HepG2 (cell line): Measurements from ENCODE around the gene BRK1. TPM values are rescaled to one million over a fixed set of nuclear protein-coding genes. Genes with fewer than 3 reads are reported as not detected.
A peak's percentile ranks its signal among the peaks of the same experiment; 100 is the strongest.

Experiments used
- EED ChIP-seq: sonication (generic); formaldehyde crosslinking; IDR thresholded peaks from 2 replicates; pipeline ENCODE4 v1.5.0; 2020; ENCODE audit warnings: mild to moderate bottlenecking, missing genetic modification reagents
- ESRRA ChIP-seq: sonication (generic); formaldehyde crosslinking; IDR thresholded peaks from 2 replicates; pipeline ENCODE4 v1.5.1; 2020; ENCODE audit warnings: mild to moderate bottlenecking, low read depth, missing genetic modification reagents
- GPN1 ChIP-seq: sonication (generic); formaldehyde crosslinking; IDR thresholded peaks from 2 replicates; pipeline ENCODE4 v1.5.1; 2020; ENCODE audit warnings: missing genetic modification reagents, borderline replicate concordance
- JARID2 ChIP-seq: sonication (generic); formaldehyde crosslinking; IDR thresholded peaks from 2 replicates; pipeline ENCODE4 v1.8.1; 2023; ENCODE audit warnings: missing genetic modification reagents, inconsistent platforms; ENCODE audit not compliant: insufficient replicate concordance
- MAFF ChIP-seq: IDR thresholded peaks from 2 replicates; pipeline ENCODE4 v1.6.1; 2011; ENCODE audit warnings: low read depth, low read length, improper control_type of control experiment
- NBN ChIP-seq: fragments of 450-650 bp; conservative IDR thresholded peaks from 2 replicates; pipeline ENCODE4 v1.6.1; 2017
- SAP130 ChIP-seq: IDR thresholded peaks from 2 replicates; pipeline ENCODE4 v1.6.1; 2016; ENCODE audit warnings: low read depth
- SIN3B ChIP-seq: fragments of 150-350 bp; IDR thresholded peaks from 2 replicates; pipeline ENCODE4 v1.6.1; 2014; ENCODE audit warnings: low read length
- SNRNP70 ChIP-seq: fragments of 200-400 bp; formaldehyde crosslinking; IDR thresholded peaks from 2 replicates; pipeline ENCODE4 v1.6.1; 2017; ENCODE audit warnings: mild to moderate bottlenecking, low read depth, low read length, moderate library complexity
- TARDBP ChIP-seq: sonication (generic); formaldehyde crosslinking; IDR thresholded peaks from 2 replicates; pipeline ENCODE4 v1.8.0; 2022; ENCODE audit warnings: mild to moderate bottlenecking, missing genetic modification reagents
- TFDP1 ChIP-seq: IDR thresholded peaks from 2 replicates; pipeline ENCODE4 v1.6.1; 2016; ENCODE audit warnings: missing compliant biosample characterization, missing genetic modification reagents, borderline replicate concordance
- ZMYM3 ChIP-seq: sonication (generic); formaldehyde crosslinking; IDR thresholded peaks from 2 replicates; pipeline ENCODE4 v1.5.1; 2020; ENCODE audit warnings: mild to moderate bottlenecking, missing genetic modification reagents
- ZNF292 ChIP-seq: sonication (generic); formaldehyde crosslinking; IDR thresholded peaks from 2 replicates; pipeline ENCODE4 v1.8.1; 2022; ENCODE audit warnings: mild to moderate bottlenecking, low read depth, missing genetic modification reagents, borderline replicate concordance
- ZNF678 ChIP-seq: sonication (generic); formaldehyde crosslinking; IDR thresholded peaks from 2 replicates; pipeline ENCODE4 v1.4.0; 2020; ENCODE audit warnings: mild to moderate bottlenecking, missing genetic modification reagents
- ZXDC ChIP-seq: sonication (generic); formaldehyde crosslinking; IDR thresholded peaks from 2 replicates; pipeline ENCODE4 v1.5.0; 2020; ENCODE audit warnings: mild to moderate bottlenecking, missing genetic modification reagents
- polyA plus RNA-seq, 8 experiments: library from polyadenylated mRNA; depleted of rRNA in 3 of 8; stranded (reverse) in 7 of 8; unstranded in 1 of 8; fragments of >200 nt; fragmentation: Illumina TruSeq in 4 of 8; extraction: Trizol in 4 of 8; gene quantifications; 2 replicates each; pipeline versions ENCODE4 v1.2.1 to v1.2.3, GENCODE V29; 2011 to 2016; ENCODE audit warnings: low read depth in 4 of 8, missing spikeins in 1 of 8, mixed read lengths in 1 of 8; ENCODE audit not compliant: insufficient read depth in 1 of 8
- total RNA-seq, 5 experiments: library from RNA; depleted of rRNA; stranded (reverse); fragments of >200 nt; fragmentation: Illumina TruSeq; extraction: Trizol; gene quantifications; 2 replicates each; pipeline ENCODE4 v1.2.3, GENCODE V29; 2016; ENCODE audit warnings: low read depth in 1 of 5
- TF ChIP-seq, protein P1 (sequence below): sonication (generic); formaldehyde crosslinking; IDR thresholded peaks from 2 replicates; pipeline ENCODE4 v1.8.1; 2022; ENCODE audit warnings: mild to moderate bottlenecking, missing genetic modification reagents
- TF ChIP-seq, protein P2 (sequence below): sonication (generic); formaldehyde crosslinking; IDR thresholded peaks from 2 replicates; pipeline ENCODE4 v1.4.0; 2020; ENCODE audit warnings: mild to moderate bottlenecking, missing genetic modification reagents
- TF ChIP-seq, protein P3 (sequence below): IDR thresholded peaks from 2 replicates; pipeline ENCODE4 v1.6.1; 2016; ENCODE audit warnings: missing biosample characterization, missing genetic modification reagents, low read depth

The BRK1 gene
- total and polyA plus RNA-seq, 2 of the 13 experiments (the other 11 are each of a cell fraction or from before 2014, with no cell fraction given), result 118 to 155 TPM

DNA sequence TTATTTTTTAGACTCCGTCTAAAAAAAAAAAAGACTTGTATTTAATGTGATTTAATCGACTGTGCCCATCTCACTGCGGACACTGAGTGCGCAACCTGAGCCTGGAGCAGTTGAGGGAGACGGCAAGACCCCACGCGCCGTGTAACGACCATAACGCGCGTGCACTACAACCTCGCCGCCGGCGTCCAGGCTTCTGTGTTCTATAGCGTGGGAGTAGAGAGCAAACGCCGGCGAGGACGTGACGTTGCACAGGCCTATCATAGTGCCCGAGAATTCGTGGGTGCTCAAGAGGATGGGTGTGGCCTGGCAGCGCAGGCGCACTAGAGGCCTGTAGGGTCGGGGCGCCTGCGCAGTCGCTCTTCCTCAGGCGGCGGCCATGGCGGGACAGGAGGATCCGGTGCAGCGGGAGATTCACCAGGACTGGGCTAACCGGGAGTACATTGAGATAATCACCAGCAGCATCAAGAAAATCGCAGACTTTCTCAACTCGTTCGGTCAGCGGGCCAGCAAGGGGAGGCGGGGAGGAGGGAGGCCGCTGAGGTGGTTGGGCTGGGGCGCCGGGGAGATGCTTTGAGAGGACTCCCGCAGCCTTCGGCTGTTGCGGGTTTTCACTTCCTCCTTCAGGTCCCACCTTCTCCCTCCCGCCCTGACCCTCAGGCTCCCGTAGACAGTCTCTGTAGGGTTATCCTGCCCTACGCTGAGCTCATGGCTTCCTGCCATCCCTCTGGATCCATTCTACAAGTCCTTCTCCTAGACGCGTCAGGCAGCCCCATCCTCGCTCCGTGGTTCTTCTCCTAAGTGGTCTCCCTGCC lies at the start of gene BRK1 (continued):
- TF ChIP-seq TFDP1 (CRISPR knock-in tag), result 0 out of 2 replicates have a peak, but pooled peaks have one; percentile 39
- TF ChIP-seq EED (CRISPR knock-in tag), result 0 out of 2 replicates have a peak, but pooled peaks have one; percentile 50
- no peak for TF ChIP-seq ZMYM3 (CRISPR knock-in tag)
- TF ChIP-seq GPN1, result no peak
- no peak for TF ChIP-seq MAFF
- TF ChIP-seq NBN, result no peak
- TF ChIP-seq ZNF678, result no peak
- peak; percentile 11; the same call in 1 of the 2 replicates for TF ChIP-seq TARDBP (CRISPR knock-in tag)
- TF ChIP-seq ZNF292 (CRISPR knock-in tag), result no peak
- no peak for TF ChIP-seq SIN3B
- TF ChIP-seq, protein P1, sequence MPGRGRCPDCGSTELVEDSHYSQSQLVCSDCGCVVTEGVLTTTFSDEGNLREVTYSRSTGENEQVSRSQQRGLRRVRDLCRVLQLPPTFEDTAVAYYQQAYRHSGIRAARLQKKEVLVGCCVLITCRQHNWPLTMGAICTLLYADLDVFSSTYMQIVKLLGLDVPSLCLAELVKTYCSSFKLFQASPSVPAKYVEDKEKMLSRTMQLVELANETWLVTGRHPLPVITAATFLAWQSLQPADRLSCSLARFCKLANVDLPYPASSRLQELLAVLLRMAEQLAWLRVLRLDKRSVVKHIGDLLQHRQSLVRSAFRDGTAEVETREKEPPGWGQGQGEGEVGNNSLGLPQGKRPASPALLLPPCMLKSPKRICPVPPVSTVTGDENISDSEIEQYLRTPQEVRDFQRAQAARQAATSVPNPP (CRISPR knock-in tag), result no peak
- TF ChIP-seq, protein P2, sequence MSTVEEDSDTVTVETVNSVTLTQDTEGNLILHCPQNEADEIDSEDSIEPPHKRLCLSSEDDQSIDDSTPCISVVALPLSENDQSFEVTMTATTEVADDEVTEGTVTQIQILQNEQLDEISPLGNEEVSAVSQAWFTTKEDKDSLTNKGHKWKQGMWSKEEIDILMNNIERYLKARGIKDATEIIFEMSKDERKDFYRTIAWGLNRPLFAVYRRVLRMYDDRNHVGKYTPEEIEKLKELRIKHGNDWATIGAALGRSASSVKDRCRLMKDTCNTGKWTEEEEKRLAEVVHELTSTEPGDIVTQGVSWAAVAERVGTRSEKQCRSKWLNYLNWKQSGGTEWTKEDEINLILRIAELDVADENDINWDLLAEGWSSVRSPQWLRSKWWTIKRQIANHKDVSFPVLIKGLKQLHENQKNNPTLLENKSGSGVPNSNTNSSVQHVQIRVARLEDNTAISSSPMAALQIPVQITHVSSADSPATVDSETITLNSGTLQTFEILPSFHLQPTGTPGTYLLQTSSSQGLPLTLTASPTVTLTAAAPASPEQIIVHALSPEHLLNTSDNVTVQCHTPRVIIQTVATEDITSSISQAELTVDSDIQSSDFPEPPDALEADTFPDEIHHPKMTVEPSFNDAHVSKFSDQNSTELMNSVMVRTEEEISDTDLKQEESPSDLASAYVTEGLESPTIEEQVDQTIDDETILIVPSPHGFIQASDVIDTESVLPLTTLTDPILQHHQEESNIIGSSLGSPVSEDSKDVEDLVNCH, result no peak; the same call in 1 of the 2 replicates
- TF ChIP-seq ESRRA, result no peak
- no peak for TF ChIP-seq JARID2 (CRISPR knock-in tag)
- no peak for TF ChIP-seq ZXDC (CRISPR knock-in tag)
- TF ChIP-seq, protein P3, sequence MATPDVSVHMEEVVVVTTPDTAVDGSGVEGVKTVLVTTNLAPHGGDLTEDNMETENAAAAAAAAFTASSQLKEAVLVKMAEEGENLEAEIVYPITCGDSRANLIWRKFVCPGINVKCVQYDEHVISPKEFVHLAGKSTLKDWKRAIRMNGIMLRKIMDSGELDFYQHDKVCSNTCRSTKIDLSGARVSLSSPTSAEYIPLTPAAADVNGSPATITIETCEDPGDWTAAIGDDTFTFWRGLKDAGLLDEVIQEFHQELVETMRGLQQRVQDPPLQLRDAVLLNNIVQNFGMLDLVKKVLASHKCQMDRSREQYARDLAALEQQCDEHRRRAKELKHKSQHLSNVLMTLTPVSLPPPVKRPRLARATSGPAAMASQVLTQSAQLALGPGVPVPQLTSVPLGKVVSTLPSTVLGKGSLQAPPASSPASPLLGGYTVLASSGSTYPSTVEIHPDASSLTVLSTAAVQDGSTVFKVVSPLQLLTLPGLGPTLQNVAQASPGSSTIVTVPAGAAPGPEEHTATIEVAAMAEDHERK (CRISPR knock-in tag), result 0 out of 2 replicates have a peak, but pooled peaks have one; percentile 39
- no peak for TF ChIP-seq SNRNP70
- TF ChIP-seq SAP130 (CRISPR knock-in tag), result peak; percentile 94
